ENCODE measurements around the gene RDM1. TPM values are rescaled to one million over a fixed set of nuclear protein-coding genes. Genes with fewer than 3 reads are reported as not detected.

Gene RDM1
- polyA plus RNA-seq, 2 of the 4 experiments (the other 2 are of a cell fraction) = 4.3 to 4.6 TPM

GRCh38 chr17:35868737-35869136 lies 61.8 kb downstream of the RDM1 start, which contains the start of gene HEATR9:
HEATR9 (minus strand) TSS chr17:35868891; CDS start chr17:35868742, 149 bp downstream.
- CTCF ChIA-PET = interaction anchor here (0.8 to 2.4 kb wide), 3 partner anchors 8 to 19 kb away, joined by 3 to 9 read pairs (median 5); no protein-coding TSS in a partner anchor
- POLR2A ChIA-PET = no interaction called here
- no peak within 1 kb of the TSS for H3K4me3 ChIP-seq
- no peak for TF ChIP-seq ZFP36 (IDR thresholded peaks at IDR 0.05; ENCODE audit: borderline replicate concordance, partially characterized antibody)
- TF ChIP-seq CTCF (IDR thresholded peaks at IDR 0.05) = no peak
- TF ChIP-seq POLR2AphosphoS2 (conservative IDR thresholded peaks at IDR 0.05; ENCODE audit: low read length) = no peak
- 58% methylated on average over 3 of the region's 3 CpGs for WGBS (ENCODE audit: missing lambda C conversion rate)
- FAIRE-seq (no peak), ATAC-seq (no peak), DNase-seq (ENCODE audit: low read depth in 1 of 2, low spot score in 1 of 2) (no peak)
- no peaks in the 10 kb centered on the region for H3K9me3 ChIP-seq
- no peak within 1 kb of the TSS for H3K27ac ChIP-seq
- peaks cover 9% of the 10 kb centered on the region; the same call in 2 of the 3 replicates for H3K4me1 ChIP-seq
- no peak within 1 kb of the TSS for H3K4me2 ChIP-seq

Small RNAs within 50 kb of the gene (small RNA-seq; reads per million reads assigned to genes)
- gene RF00100 = 4.2 to 155 (median 19.3) reads per million in 6 experiments

Other genes starting within 250 kb of the RDM1 start
- 0.05 and 0.07 TPM in 2 replicates for gene RASL10B, start 199.1 kb downstream of the RDM1 start, polyA plus RNA-seq (2011; rRNA removed)
- gene RASL10B, start 199.1 kb downstream of the RDM1 start, polyA plus RNA-seq (2017; fragmentation: RNase III; extraction: RNeasy Plus Mini Kit Qiagen cat#74134 plus additional on column Dnase treatment) = 0.10 to 0.26 TPM (median 0.24 TPM) in 3 replicates
- gene GAS2L2, start 177.5 kb downstream of the RDM1 start, polyA plus RNA-seq (2011; rRNA removed) = 0.06 and 0.12 TPM in 2 replicates
- gene GAS2L2, start 177.5 kb downstream of the RDM1 start, polyA plus RNA-seq (2017; fragmentation: RNase III; extraction: RNeasy Plus Mini Kit Qiagen cat#74134 plus additional on column Dnase treatment) = 0.09 to 0.15 TPM (median 0.13 TPM) in 3 replicates
- 0.19 TPM in 1 of 2 replicates, not detected in the other for gene C17orf50, start 169.9 kb downstream of the RDM1 start, polyA plus RNA-seq (2011; rRNA removed)
- 0.12 to 0.28 TPM (median 0.22 TPM) in 3 replicates for gene C17orf50, start 169.9 kb downstream of the RDM1 start, polyA plus RNA-seq (2017; fragmentation: RNase III; extraction: RNeasy Plus Mini Kit Qiagen cat#74134 plus additional on column Dnase treatment)
- 6.7 and 7.1 TPM in 2 replicates for gene MMP28, start 135.1 kb downstream of the RDM1 start, polyA plus RNA-seq (2011; rRNA removed)
- 5.2 to 8.3 TPM (median 6.6 TPM) in 3 replicates for gene MMP28, start 135.1 kb downstream of the RDM1 start, polyA plus RNA-seq (2017; fragmentation: RNase III; extraction: RNeasy Plus Mini Kit Qiagen cat#74134 plus additional on column Dnase treatment)
- gene TAF15, start 121.3 kb downstream of the RDM1 start, polyA plus RNA-seq (2011; rRNA removed) = 130 and 213 TPM in 2 replicates
- 543 to 568 TPM (median 544 TPM) in 3 replicates for gene TAF15, start 121.3 kb downstream of the RDM1 start, polyA plus RNA-seq (2017; fragmentation: RNase III; extraction: RNeasy Plus Mini Kit Qiagen cat#74134 plus additional on column Dnase treatment)
- not detected in 2 replicates for gene HEATR9, start 61.9 kb downstream of the RDM1 start, polyA plus RNA-seq (2011; rRNA removed)
- not detected in 3 replicates for gene HEATR9, start 61.9 kb downstream of the RDM1 start, polyA plus RNA-seq (2017; fragmentation: RNase III; extraction: RNeasy Plus Mini Kit Qiagen cat#74134 plus additional on column Dnase treatment)
- 0.31 and 1.0 TPM in 2 replicates for gene CCL5, start 50.4 kb downstream of the RDM1 start, polyA plus RNA-seq (2011; rRNA removed)
- gene CCL5, start 50.4 kb downstream of the RDM1 start, polyA plus RNA-seq (2017; fragmentation: RNase III; extraction: RNeasy Plus Mini Kit Qiagen cat#74134 plus additional on column Dnase treatment) = 0.12 to 0.17 TPM in 2 of 3 replicates, not detected in the other
- gene LYZL6, start 12.9 kb upstream of the RDM1 start, polyA plus RNA-seq (2011; rRNA removed) = not detected in 2 replicates
- gene LYZL6, start 12.9 kb upstream of the RDM1 start, polyA plus RNA-seq (2017; fragmentation: RNase III; extraction: RNeasy Plus Mini Kit Qiagen cat#74134 plus additional on column Dnase treatment) = not detected in 3 replicates
- not detected in 2 replicates for gene CCL16, start 50.7 kb upstream of the RDM1 start, polyA plus RNA-seq (2011; rRNA removed)
- not detected in 3 replicates for gene CCL16, start 50.7 kb upstream of the RDM1 start, polyA plus RNA-seq (2017; fragmentation: RNase III; extraction: RNeasy Plus Mini Kit Qiagen cat#74134 plus additional on column Dnase treatment)
- gene CCL14, start 56.0 kb upstream of the RDM1 start, polyA plus RNA-seq (2011; rRNA removed) = not detected in 2 replicates
- not detected in 3 replicates for gene CCL14, start 56.0 kb upstream of the RDM1 start, polyA plus RNA-seq (2017; fragmentation: RNase III; extraction: RNeasy Plus Mini Kit Qiagen cat#74134 plus additional on column Dnase treatment)
- gene CCL15, start 70.8 kb upstream of the RDM1 start, polyA plus RNA-seq (2011; rRNA removed) = 0.10 TPM in 1 of 2 replicates, not detected in the other
- gene CCL15, start 70.8 kb upstream of the RDM1 start, polyA plus RNA-seq (2017; fragmentation: RNase III; extraction: RNeasy Plus Mini Kit Qiagen cat#74134 plus additional on column Dnase treatment) = not detected in 3 replicates
- not detected in 2 replicates for gene CCL23, start 87.2 kb upstream of the RDM1 start, polyA plus RNA-seq (2011; rRNA removed)
- not detected in 3 replicates for gene CCL23, start 87.2 kb upstream of the RDM1 start, polyA plus RNA-seq (2017; fragmentation: RNase III; extraction: RNeasy Plus Mini Kit Qiagen cat#74134 plus additional on column Dnase treatment)
- not detected in 2 replicates for gene CCL18, start 133.5 kb upstream of the RDM1 start, polyA plus RNA-seq (2011; rRNA removed)
- gene CCL18, start 133.5 kb upstream of the RDM1 start, polyA plus RNA-seq (2017; fragmentation: RNase III; extraction: RNeasy Plus Mini Kit Qiagen cat#74134 plus additional on column Dnase treatment) = not detected in 3 replicates
- not detected in 2 replicates for gene CCL3, start 159.4 kb upstream of the RDM1 start, polyA plus RNA-seq (2011; rRNA removed)
- not detected in 3 replicates for gene CCL3, start 159.4 kb upstream of the RDM1 start, polyA plus RNA-seq (2017; fragmentation: RNase III; extraction: RNeasy Plus Mini Kit Qiagen cat#74134 plus additional on column Dnase treatment)
- gene CCL4, start 173.1 kb upstream of the RDM1 start, polyA plus RNA-seq (2011; rRNA removed) = not detected in 2 replicates
- gene CCL4, start 173.1 kb upstream of the RDM1 start, polyA plus RNA-seq (2017; fragmentation: RNase III; extraction: RNeasy Plus Mini Kit Qiagen cat#74134 plus additional on column Dnase treatment) = not detected in 3 replicates
- gene TBC1D3B, start 245.9 kb upstream of the RDM1 start, polyA plus RNA-seq (2011; rRNA removed) = 1.2 and 1.5 TPM in 2 replicates
- gene TBC1D3B, start 245.9 kb upstream of the RDM1 start, polyA plus RNA-seq (2017; fragmentation: RNase III; extraction: RNeasy Plus Mini Kit Qiagen cat#74134 plus additional on column Dnase treatment) = 4.7 to 5.9 TPM (median 5.6 TPM) in 3 replicates

Data from A549 (cell line).